ENCODE results near the gene TECTB.

TECTB gene

DNA sequence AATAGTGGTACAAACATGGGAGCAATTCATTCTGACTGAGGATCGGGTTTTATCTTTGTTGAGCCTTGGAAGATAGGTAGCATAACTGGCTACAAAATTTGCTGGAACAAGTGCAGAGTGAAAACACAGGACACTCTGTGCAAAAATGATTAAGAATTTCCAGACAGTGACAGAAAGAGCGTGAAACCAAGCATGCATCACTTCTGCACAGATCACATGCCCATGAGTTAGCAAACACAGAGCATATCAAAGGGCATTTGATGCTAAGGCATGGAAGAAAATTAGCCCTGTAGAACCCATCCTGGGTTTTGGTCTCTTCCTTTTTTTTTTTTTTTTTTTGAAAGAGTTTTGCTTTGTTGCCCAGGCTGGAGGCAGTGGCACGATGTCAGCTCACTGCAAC, 28.3 kb downstream of the TECTB start:
- Histone ChIP-seq H3K4me3 (ENCODE audit: low read length) (no peak overlapping the region), H3K27ac (ENCODE audit: low read depth, low read length) (no peak overlapping the region), H3K27me3 (ENCODE audit: insufficient read depth, low read length) (no peaks in the 10 kb centered on the region), H3K9me3 (ENCODE audit: insufficient read depth, low read depth, low read length) (no peaks in the 10 kb centered on the region), H3K4me1 (ENCODE audit: insufficient read depth, low read length) (peaks cover 4% of the 10 kb centered on the region; the same call in 1 of the 2 replicates), H3K36me3 (ENCODE audit: insufficient read depth, low read length) (no peaks in the 10 kb centered on the region), H3K9ac (ENCODE audit: low read depth, low read length) (no peak overlapping the region)
- 96% methylated on average over 3 of the region's 3 CpGs for WGBS

DNA sequence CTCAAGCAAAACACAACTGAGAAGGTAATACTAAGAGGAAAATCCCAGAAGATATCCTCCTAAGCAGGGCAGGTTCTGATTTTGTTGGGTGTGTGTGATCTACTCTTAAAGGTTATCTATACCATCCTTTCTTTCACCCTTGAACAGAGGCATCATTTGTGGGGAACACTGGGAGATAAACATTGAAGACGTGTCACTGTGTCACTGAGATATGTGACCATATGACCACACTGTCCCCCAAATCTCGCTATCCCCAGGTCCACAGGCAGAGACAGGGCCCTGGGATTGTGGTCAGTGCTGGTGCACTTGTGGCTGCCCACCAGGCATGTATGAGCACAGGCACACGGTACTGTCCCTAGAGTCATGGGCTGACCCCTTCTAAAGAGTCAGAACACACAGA, 30.0 kb downstream of the TECTB start:
- Histone ChIP-seq H3K4me1 (ENCODE audit: insufficient read depth, low read length) (no peaks in the 10 kb centered on the region), H3K9ac (ENCODE audit: low read depth, low read length) (no peak overlapping the region), H3K4me3 (ENCODE audit: low read length) (no peak overlapping the region), H3K9me3 (ENCODE audit: insufficient read depth, low read depth, low read length) (no peaks in the 10 kb centered on the region), H3K36me3 (ENCODE audit: insufficient read depth, low read length) (no peaks in the 10 kb centered on the region), H3K27me3 (ENCODE audit: insufficient read depth, low read length) (no peaks in the 10 kb centered on the region), H3K27ac (ENCODE audit: low read depth, low read length) (no peak overlapping the region)
- 93% methylated on average over 3 of the region's 3 CpGs for WGBS

DNA sequence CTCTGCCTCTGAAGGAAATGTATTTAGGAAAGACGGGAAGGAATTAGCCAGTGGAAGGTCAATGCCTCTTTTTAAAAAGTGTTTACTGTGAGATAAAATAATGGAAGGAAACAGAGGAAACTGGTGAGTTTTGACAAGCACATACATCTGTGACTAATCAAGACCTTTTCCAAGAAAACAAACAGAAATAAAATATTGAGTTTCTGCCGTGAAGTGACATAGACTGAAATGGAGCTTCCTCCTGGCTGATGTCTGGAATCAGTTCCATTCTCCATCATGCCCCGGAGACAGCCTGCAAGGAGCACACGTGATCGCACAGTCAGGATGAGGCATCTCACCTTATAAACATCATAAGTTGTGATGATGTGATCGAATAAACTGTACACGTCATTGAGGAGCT, 30.7 kb downstream of the TECTB start:
- Histone ChIP-seq H3K4me1 (ENCODE audit: insufficient read depth, low read length) (no peaks in the 10 kb centered on the region), H3K27me3 (ENCODE audit: insufficient read depth, low read length) (no peaks in the 10 kb centered on the region), H3K9ac (ENCODE audit: low read depth, low read length) (no peak overlapping the region), H3K27ac (ENCODE audit: low read depth, low read length) (no peak overlapping the region), H3K36me3 (ENCODE audit: insufficient read depth, low read length) (no peaks in the 10 kb centered on the region), H3K9me3 (ENCODE audit: insufficient read depth, low read depth, low read length) (no peaks in the 10 kb centered on the region), H3K4me3 (ENCODE audit: low read length) (no peak overlapping the region)
- 90% methylated on average over 7 of the region's 7 CpGs for WGBS

DNA sequence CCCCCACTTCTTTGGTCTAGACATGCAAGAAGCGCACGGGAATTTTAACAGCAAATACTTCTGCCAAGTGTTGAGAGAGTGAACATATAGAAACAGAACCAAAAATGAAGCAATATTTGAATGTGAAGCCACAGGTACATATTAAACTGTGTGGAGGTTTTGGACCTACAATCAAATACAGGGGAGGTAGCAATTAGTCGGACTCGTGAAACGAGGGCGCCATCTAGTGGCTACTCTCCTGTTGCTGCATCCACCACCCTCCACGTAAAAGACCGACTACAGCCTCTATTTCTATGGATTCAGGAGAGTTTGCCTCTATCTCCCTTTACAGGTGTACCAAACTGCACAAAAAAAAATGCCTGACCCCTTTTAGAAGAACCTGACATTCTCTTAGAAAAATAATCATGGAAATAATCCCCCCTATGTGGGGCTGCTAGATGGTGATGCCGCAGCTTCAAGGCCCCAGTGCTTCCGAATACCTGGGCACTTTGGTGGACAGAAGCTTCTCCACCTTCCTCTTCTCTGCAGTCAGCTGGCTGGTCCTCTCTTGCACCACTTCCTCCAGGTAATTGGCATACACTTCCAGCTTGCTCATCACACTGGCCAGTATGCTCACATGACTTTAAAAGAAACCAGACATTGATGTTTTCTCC, 31.7 kb downstream of the TECTB start:
- 30% methylated on average over 10 of the region's 10 CpGs for WGBS
- Histone ChIP-seq H3K4me3 (ENCODE audit: low read length) (no peak overlapping the region), H3K36me3 (ENCODE audit: insufficient read depth, low read length) (no peaks in the 10 kb centered on the region), H3K9me3 (ENCODE audit: insufficient read depth, low read depth, low read length) (no peaks in the 10 kb centered on the region), H3K4me1 (ENCODE audit: insufficient read depth, low read length) (peaks cover 1% of the 10 kb centered on the region; the same call in 1 of the 2 replicates), H3K9ac (ENCODE audit: low read depth, low read length) (no peak overlapping the region), H3K27me3 (ENCODE audit: insufficient read depth, low read length) (no peaks in the 10 kb centered on the region), H3K27ac (ENCODE audit: low read depth, low read length) (no peak overlapping the region)

DNA sequence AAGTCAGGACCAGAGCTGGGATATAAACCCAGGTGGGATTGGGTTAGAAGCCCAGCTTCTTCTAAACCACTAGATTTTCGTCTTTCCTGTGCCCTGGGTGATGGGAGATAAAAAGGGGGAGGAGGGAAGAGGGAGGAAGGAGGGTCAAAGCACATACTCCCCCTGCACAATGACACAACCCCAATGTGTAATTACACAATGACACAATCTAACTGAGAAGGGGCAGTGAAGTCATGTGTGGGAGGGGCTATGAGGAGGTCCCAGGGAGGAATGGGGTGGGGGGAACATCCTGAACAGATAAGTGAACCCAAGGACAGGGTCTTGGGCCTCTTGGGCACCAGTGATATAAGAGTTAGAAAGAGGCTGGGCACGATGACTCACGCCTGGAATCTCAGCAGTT, 44.5 kb downstream of the TECTB start:
- H3K4me3 ChIP-seq (ENCODE audit: low read length): no peak overlapping the region
- 98% methylated on average over 2 of the region's 3 CpGs for WGBS
- H3K36me3 ChIP-seq (ENCODE audit: insufficient read depth, low read length): no peaks in the 10 kb centered on the region
- H3K9me3 ChIP-seq (ENCODE audit: insufficient read depth, low read depth, low read length): no peaks in the 10 kb centered on the region
- H3K27me3 ChIP-seq (ENCODE audit: insufficient read depth, low read length): no peaks in the 10 kb centered on the region
- no peak overlapping the region for H3K27ac ChIP-seq (ENCODE audit: low read depth, low read length)
- H3K4me1 ChIP-seq (ENCODE audit: insufficient read depth, low read length): no peaks in the 10 kb centered on the region
- H3K9ac ChIP-seq (ENCODE audit: low read depth, low read length): no peak overlapping the region

DNA sequence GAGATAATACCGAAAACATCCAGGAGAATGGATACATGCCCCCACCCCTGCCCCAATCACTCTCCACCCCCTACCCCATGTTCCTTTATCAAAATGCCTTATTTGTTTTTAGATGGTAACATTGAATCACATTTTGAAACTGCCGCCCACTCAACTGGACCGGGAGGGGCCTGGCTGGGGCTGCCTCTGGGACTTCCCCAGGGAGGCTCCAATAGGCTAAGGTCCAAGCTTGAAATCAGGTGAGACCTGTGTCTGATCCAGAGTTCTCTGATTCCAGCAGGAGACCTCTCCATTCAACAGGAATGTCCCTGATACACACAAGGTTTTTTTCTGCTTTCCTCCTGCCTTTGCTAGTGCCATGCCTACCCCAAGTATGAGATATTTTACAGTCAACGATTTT, 47.0 kb downstream of the TECTB start:
- WGBS: 87% methylated on average over 4 of the region's 4 CpGs
- no peaks in the 10 kb centered on the region for H3K9me3 ChIP-seq (ENCODE audit: insufficient read depth, low read depth, low read length)
- no peaks in the 10 kb centered on the region for H3K4me1 ChIP-seq (ENCODE audit: insufficient read depth, low read length)
- H3K27ac ChIP-seq (ENCODE audit: low read depth, low read length): no peak overlapping the region
- H3K27me3 ChIP-seq (ENCODE audit: insufficient read depth, low read length): no peaks in the 10 kb centered on the region
- H3K9ac ChIP-seq (ENCODE audit: low read depth, low read length): no peak overlapping the region
- H3K36me3 ChIP-seq (ENCODE audit: insufficient read depth, low read length): no peaks in the 10 kb centered on the region
- no peak overlapping the region for H3K4me3 ChIP-seq (ENCODE audit: low read length)

DNA sequence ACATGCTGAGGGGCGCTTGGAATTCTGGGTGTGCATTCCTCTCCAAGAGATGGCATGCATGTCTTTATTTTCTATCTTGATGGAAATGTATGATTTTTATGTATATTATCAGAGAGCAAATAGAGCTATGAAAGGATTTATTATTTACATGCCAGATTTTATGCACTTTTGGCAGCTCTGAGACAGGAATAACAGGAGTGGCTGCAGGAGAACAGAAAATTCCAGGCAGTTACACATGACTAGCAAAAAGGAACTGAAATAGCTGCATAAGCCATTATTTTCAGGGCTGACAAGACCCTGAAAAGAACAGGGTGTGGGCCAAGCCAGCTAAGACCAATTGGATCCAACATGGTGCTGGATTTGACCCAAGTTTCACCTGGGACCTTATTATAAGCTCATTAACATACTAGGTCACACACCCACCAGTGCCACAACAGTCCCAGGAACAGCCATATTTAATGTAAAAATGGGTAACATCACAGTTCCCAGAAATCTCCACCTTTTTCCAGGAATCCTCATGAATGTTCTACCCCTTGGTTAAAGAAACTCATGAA, 47.5 kb downstream of the TECTB start:
- Histone ChIP-seq H3K36me3 (ENCODE audit: insufficient read depth, low read length) (no peaks in the 10 kb centered on the region), H3K4me1 (ENCODE audit: insufficient read depth, low read length) (no peaks in the 10 kb centered on the region; the same call in 1 of the 2 replicates), H3K27me3 (ENCODE audit: insufficient read depth, low read length) (no peaks in the 10 kb centered on the region), H3K27ac (ENCODE audit: low read depth, low read length) (no peak overlapping the region), H3K9me3 (ENCODE audit: insufficient read depth, low read depth, low read length) (no peaks in the 10 kb centered on the region), H3K9ac (ENCODE audit: low read depth, low read length) (no peak overlapping the region), H3K4me3 (ENCODE audit: low read length) (no peak overlapping the region)
- WGBS: 91% methylated on average over 1 of the region's 1 CpG

DNA sequence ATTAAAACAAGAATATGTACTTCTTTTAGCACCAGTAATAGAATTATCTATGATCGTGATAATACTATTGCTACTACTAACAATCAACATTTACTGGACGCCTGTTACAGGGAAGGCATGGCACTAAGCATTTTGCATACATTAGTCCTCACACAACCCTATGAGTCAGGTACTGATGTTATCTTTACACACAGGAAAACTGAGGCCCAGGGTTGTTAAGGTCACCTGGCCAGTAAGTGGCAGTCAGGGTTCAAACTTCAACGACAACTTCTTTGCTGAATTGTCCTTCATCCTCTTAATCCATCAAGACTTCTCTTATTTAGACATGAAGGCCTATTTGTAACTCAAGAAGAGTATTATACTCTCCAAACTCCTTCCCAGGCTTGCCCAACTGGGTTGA, 48.8 kb downstream of the TECTB start:
- Histone ChIP-seq H3K36me3 (ENCODE audit: insufficient read depth, low read length) (no peaks in the 10 kb centered on the region), H3K9me3 (ENCODE audit: insufficient read depth, low read depth, low read length) (no peaks in the 10 kb centered on the region), H3K27me3 (ENCODE audit: insufficient read depth, low read length) (no peaks in the 10 kb centered on the region), H3K27ac (ENCODE audit: low read depth, low read length) (no peak overlapping the region), H3K4me1 (ENCODE audit: insufficient read depth, low read length) (no peaks in the 10 kb centered on the region; the same call in 1 of the 2 replicates), H3K4me3 (ENCODE audit: low read length) (no peak overlapping the region), H3K9ac (ENCODE audit: low read depth, low read length) (no peak overlapping the region)
- WGBS: 95% methylated on average over 3 of the region's 3 CpGs

DNA sequence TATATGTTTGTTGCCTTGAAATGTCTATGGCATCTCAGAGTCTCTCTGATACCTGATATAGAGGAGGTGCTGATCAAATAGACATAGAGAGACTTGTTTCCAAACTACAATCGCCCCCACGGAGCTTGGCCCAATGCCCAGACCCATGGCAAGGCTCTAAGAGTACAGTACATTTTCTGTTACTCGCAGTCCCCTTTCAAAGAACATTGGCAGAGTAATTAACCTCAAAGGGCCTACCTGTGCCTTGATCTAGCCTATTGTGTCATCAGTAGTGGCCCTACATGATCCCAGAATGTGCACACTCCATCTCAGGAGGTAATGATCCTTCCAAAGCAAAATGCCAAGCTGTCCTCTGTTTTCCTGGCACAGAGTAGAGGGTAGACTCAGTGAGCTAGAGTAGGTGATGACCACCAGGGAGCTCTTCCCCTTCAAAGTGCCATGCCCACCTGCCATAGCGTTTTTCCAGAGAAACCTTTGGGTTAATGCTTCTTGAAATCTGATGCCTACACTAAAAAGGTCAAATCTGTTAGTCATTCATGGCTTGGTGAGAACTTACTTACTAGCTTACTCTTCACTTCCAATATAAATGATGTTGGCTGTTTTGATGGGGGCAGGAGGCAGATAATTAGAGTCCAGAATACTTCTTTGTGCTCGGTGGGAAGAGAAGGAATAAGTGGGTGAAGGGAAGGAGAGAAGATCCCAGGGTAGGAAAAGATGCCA, 49.5 kb downstream of the TECTB start:
- WGBS: 88% methylated on average over 5 of the region's 5 CpGs
- H3K9me3 ChIP-seq (ENCODE audit: insufficient read depth, low read depth, low read length): no peaks in the 10 kb centered on the region
- H3K27ac ChIP-seq (ENCODE audit: low read depth, low read length): no peak overlapping the region
- H3K4me1 ChIP-seq (ENCODE audit: insufficient read depth, low read length): no peaks in the 10 kb centered on the region; the same call in 1 of the 2 replicates
- H3K9ac ChIP-seq (ENCODE audit: low read depth, low read length): no peak overlapping the region
- H3K4me3 ChIP-seq (ENCODE audit: low read length): no peak overlapping the region
- no peaks in the 10 kb centered on the region for H3K27me3 ChIP-seq (ENCODE audit: insufficient read depth, low read length)
- no peaks in the 10 kb centered on the region for H3K36me3 ChIP-seq (ENCODE audit: insufficient read depth, low read length)

DNA sequence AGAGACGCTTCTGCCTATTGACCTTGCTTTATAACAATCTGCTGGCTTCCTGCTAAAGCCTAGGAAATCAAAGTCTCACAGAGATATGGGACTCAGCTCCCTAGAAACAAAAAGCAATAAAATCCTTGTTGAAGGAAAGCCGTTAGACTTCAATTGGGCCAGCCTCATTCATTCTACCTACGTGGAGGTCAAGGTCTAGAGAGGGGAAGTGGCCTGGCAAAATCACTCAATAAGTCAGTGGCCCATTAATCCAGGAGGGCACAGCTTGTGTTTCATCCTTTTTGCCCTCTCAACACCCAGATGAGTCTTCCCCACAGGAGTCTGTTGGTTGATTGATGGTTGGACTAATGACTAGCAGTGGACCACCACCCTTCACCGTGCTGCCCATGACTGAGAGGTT, 50.3 kb downstream of the TECTB start:
- H3K27me3 ChIP-seq (ENCODE audit: insufficient read depth, low read length): no peaks in the 10 kb centered on the region
- H3K9me3 ChIP-seq (ENCODE audit: insufficient read depth, low read depth, low read length): no peaks in the 10 kb centered on the region
- no peak overlapping the region for H3K4me3 ChIP-seq (ENCODE audit: low read length)
- 89% methylated on average over 3 of the region's 4 CpGs for WGBS
- no peak overlapping the region for H3K9ac ChIP-seq (ENCODE audit: low read depth, low read length)
- no peaks in the 10 kb centered on the region for H3K36me3 ChIP-seq (ENCODE audit: insufficient read depth, low read length)
- no peaks in the 10 kb centered on the region; the same call in 1 of the 2 replicates for H3K4me1 ChIP-seq (ENCODE audit: insufficient read depth, low read length)
- no peak overlapping the region for H3K27ac ChIP-seq (ENCODE audit: low read depth, low read length)

DNA sequence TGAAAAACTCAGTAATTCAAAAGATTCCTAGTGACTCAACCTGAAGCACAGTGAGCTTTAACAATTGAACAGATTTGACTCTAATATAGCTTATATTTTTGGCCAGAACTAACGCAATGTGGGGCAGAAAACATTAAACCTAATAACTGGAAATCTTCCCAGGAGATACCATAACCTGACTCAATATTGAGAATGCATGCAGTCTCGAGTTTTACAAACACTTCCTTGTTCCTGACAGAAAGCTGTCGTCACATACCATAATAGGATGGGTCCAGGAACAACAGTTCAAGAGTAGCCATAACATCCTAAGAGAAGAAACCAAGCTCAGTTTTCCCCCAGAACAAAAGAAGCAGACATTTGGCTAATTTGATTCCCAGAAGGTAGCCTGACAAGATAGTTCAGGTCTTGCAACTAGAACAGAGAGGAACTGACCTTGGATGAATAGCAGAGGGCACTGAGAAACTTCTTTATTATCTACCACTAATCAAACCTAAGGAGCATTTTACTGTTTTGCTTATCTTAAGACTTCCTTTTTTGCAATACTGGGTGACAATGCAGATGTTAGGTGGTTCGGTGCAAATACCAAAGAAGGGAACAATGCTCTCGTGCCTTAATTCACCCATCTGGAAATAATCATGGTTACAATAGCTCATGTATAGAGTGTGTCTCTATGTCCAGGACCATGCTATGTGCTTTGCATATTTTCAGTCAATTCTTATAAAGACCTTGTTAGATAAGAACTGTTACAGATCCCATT, 52.1 kb downstream of the TECTB start:
- no peaks in the 10 kb centered on the region for H3K9me3 ChIP-seq (ENCODE audit: insufficient read depth, low read depth, low read length)
- H3K36me3 ChIP-seq (ENCODE audit: insufficient read depth, low read length): no peaks in the 10 kb centered on the region
- no peaks in the 10 kb centered on the region for H3K27me3 ChIP-seq (ENCODE audit: insufficient read depth, low read length)
- H3K4me1 ChIP-seq (ENCODE audit: insufficient read depth, low read length): no peaks in the 10 kb centered on the region; the same call in 1 of the 2 replicates
- H3K27ac ChIP-seq (ENCODE audit: low read depth, low read length): no peak overlapping the region
- H3K4me3 ChIP-seq (ENCODE audit: low read length): no peak overlapping the region
- no peak overlapping the region for H3K9ac ChIP-seq (ENCODE audit: low read depth, low read length)
- WGBS: 92% methylated on average over 4 of the region's 5 CpGs

All from HUES64 (cell line).